COLO668 (cell line): Measurements from ENCODE around the gene PLEKHM2.

Experiments
- DNase-seq: peaks from one replicate; lab custom pipeline; 2025; ENCODE audit not compliant: unreplicated experiment; lab: John Stamatoyannopoulos, UW

PLEKHM2 gene

GRCh38 chr1:15737324-15738319 lies 53.5 kb downstream of the PLEKHM2 start:
- DNase-seq, result no peak

GRCh38 chr1:15738416-15739113 lies 54.4 kb downstream of the PLEKHM2 start:
- peak; percentile 63 for DNase-seq

GRCh38 chr1:15739259-15739658 lies 55.1 kb downstream of the PLEKHM2 start:
- DNase-seq, result no peak

- peak; percentile 36 for DNase-seq
Observed at GRCh38 chr1:15739745-15740144, 55.6 kb downstream of the PLEKHM2 start.

- peak; percentile 98 for DNase-seq
Observed at GRCh38 chr1:15740924-15741850, 57.1 kb downstream of the PLEKHM2 start.

- no peak for DNase-seq
Observed at GRCh38 chr1:15742339-15742801, 58.2 kb downstream of the PLEKHM2 start, which contains the start of gene TMEM82. Gene TMEM82, plus strand, starts transcription at chr1:15742499. Its CDS starts 61 bp downstream, at chr1:15742560.

- DNase-seq, result no peak
Observed at GRCh38 chr1:15744122-15744679, 60.1 kb downstream of the PLEKHM2 start.

GRCh38 chr1:15747378-15747777 lies 63.3 kb downstream of the PLEKHM2 start:
- DNase-seq, result no peak

GRCh38 chr1:15748264-15748663 lies 64.1 kb downstream of the PLEKHM2 start:
- no peak for DNase-seq

GRCh38 chr1:15748690-15749398 lies 64.7 kb downstream of the PLEKHM2 start:
- no peak for DNase-seq

GRCh38 chr1:15749399-15750291 lies 65.5 kb downstream of the PLEKHM2 start:
- DNase-seq, result no peak

GRCh38 chr1:15750924-15751323 lies 66.8 kb downstream of the PLEKHM2 start:
- DNase-seq, result no peak

GRCh38 chr1:15751717-15752116 lies 67.6 kb downstream of the PLEKHM2 start:
- DNase-seq, result no peak

GRCh38 chr1:15753776-15754175 lies 69.7 kb downstream of the PLEKHM2 start:
- no peak for DNase-seq

GRCh38 chr1:15755021-15755645 lies 71.0 kb downstream of the PLEKHM2 start:
- DNase-seq, result no peak

- no peak for DNase-seq
Observed at GRCh38 chr1:15755646-15756040, 71.5 kb downstream of the PLEKHM2 start.

GRCh38 chr1:15756143-15757015 lies 72.3 kb downstream of the PLEKHM2 start:
- DNase-seq, result peak; percentile 96
